ENCODE data around the gene ARHGAP15.

The ARHGAP15 gene

DNA sequence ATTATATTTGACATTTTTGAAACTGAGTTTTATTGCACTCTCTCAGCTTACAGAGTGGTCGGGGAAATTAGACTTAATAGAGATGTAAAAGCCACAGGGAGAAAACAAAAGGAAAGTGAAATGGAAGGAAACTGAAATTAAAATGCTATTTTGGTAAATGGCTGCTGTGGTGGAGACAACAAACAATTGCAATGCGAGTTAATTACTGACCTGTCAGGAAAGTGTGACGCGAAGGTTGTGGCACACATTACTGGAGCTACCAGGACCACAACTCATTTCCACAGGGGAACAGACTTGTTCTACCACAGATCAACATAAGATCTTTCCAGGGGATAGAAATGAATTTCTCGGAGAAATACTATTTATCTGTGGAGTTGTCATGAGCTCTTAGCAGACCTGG lies 19.5 kb downstream of the ARHGAP15 start:
- DNase-seq (ENCODE audit: low read depth): no peak
- no peak overlapping the region for H3K4me3 ChIP-seq (ENCODE audit: control insufficient read depth, low read depth, low read length)
- TF ChIP-seq, protein P1, sequence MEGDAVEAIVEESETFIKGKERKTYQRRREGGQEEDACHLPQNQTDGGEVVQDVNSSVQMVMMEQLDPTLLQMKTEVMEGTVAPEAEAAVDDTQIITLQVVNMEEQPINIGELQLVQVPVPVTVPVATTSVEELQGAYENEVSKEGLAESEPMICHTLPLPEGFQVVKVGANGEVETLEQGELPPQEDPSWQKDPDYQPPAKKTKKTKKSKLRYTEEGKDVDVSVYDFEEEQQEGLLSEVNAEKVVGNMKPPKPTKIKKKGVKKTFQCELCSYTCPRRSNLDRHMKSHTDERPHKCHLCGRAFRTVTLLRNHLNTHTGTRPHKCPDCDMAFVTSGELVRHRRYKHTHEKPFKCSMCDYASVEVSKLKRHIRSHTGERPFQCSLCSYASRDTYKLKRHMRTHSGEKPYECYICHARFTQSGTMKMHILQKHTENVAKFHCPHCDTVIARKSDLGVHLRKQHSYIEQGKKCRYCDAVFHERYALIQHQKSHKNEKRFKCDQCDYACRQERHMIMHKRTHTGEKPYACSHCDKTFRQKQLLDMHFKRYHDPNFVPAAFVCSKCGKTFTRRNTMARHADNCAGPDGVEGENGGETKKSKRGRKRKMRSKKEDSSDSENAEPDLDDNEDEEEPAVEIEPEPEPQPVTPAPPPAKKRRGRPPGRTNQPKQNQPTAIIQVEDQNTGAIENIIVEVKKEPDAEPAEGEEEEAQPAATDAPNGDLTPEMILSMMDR (IDR thresholded peaks at IDR 0.05; ENCODE audit: control insufficient read depth, insufficient read depth, low read depth, low read length, missing control alignments): no peak

DNA sequence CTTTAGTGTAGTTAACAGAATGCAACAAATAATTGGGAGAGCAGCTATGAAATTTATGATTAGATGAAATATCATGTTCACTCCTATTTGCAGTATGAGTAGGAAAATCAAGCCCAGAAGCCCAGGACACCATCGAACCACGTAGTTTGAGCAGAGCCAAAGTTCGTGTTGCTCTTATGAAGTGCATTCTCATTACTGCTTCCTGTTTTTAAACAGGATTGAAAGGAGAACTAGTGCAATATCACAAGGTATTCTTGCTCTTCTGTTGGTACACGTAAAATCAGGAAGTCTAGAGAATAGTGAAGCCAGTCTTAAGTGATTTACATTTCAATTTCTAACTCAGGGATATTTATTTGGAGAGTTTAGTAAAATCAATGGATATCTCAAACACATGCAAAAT lies 21.1 kb downstream of the ARHGAP15 start:
- H3K4me3 ChIP-seq (ENCODE audit: control insufficient read depth, low read depth, low read length): no peak overlapping the region
- no peak for DNase-seq (ENCODE audit: low read depth)
- TF ChIP-seq, protein P1 (IDR thresholded peaks at IDR 0.05; ENCODE audit: control insufficient read depth, insufficient read depth, low read depth, low read length, missing control alignments): no peak

DNA sequence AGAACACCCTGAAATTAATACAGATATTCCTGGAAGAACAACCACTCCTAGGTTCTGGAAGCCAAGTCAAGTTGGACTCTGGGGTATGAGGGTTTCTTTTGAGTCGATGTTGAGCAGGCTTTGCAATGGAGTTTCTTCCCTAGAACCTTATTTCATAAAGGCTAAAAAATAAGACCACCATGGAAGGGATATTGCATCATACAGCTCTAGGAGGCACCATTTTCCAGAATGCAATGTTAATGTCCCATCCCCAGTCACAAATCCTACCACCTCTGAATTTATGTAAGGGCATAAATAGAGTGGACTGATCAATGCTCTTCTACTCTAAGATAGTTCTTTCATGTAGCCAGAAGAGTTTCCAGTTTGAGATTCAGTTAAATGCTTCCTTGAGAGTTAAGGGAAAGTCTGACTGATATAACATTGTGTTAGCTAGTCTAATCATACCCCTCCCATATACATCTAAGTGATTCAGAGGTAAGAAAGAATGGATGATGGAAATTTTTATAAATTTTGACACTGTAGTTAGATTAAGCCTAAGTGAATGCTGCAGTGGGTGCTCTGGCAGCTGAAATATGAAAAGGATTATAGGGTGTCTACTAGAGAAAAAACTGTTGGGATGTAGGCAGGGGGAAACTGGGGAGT lies 22.0 kb downstream of the ARHGAP15 start:
- TF ChIP-seq, protein P1 (IDR thresholded peaks at IDR 0.05; ENCODE audit: control insufficient read depth, insufficient read depth, low read depth, low read length, missing control alignments): no peak
- no peak for DNase-seq (ENCODE audit: low read depth)

DNA sequence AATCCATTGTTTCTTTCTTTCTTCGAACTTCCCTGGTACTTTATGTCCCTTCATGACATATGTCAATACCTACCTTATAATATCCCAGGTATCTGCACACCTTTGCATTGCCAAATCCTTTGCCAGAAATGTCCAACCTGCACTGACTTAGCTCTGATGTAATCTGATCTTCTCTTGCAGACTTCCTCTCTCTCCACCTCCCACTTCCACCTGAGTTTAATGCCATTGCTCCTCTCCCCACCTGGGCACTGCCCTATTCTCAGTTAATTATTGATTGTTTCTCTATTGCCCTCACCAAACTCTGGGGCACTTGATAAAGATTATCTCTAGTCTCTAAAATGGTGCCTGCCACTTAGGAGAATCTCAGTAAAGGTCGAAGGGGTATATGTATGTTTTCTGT lies 23.0 kb downstream of the ARHGAP15 start:
- no peak overlapping the region for H3K4me3 ChIP-seq (ENCODE audit: control insufficient read depth, low read depth, low read length)
- DNase-seq (ENCODE audit: low read depth): no peak
- TF ChIP-seq, protein P1 (IDR thresholded peaks at IDR 0.05; ENCODE audit: control insufficient read depth, insufficient read depth, low read depth, low read length, missing control alignments): no peak

More for the DNA sequence above, 22.0 kb downstream of the ARHGAP15 start:
- no peak overlapping the region for H3K4me3 ChIP-seq (ENCODE audit: control insufficient read depth, low read depth, low read length)

DNA sequence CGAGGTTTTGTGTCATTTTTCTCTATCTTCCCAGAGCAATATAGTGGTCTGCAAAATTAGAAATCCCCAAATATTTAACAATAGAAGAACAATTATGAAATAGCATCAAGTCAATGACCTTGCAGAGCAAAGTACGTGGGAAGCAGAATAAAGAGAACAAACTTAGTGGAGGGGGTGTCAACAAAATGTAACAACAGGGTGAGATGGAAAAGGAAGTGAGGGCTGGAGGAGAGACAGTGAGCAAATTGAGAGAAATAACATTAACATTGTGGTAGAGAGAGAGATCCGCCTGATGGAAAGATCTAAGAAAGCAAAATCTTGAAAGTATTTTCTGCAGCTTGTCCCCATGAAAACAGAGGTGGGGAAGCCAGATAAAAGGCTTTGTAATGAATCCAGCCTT lies 23.4 kb downstream of the ARHGAP15 start:
- H3K4me3 ChIP-seq (ENCODE audit: control insufficient read depth, low read depth, low read length): no peak overlapping the region
- no peak for DNase-seq (ENCODE audit: low read depth)
- TF ChIP-seq, protein P1 (IDR thresholded peaks at IDR 0.05; ENCODE audit: control insufficient read depth, insufficient read depth, low read depth, low read length, missing control alignments): no peak

DNA sequence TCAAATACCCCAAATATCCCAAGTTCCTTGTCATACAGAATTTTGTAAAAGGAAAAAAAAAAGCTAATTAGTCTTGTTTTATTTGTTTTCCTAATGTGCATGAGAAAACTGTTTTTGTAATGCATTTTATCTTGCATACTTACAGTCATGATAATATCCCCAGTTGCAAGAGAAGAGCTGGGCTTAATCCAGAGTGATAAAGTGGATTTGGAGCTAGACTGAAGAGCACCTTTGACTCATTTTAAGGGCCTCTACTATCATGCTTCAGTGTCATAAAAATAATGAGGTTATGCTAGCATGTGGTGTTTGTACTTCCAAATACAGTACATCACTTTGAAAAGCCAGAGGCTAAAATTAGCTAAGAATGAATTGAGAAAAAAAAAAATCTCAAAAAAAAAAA lies 26.4 kb downstream of the ARHGAP15 start:
- DNase-seq (ENCODE audit: low read depth): no peak
- H3K4me3 ChIP-seq (ENCODE audit: control insufficient read depth, low read depth, low read length): no peak overlapping the region
- TF ChIP-seq, protein P1 (IDR thresholded peaks at IDR 0.05; ENCODE audit: control insufficient read depth, insufficient read depth, low read depth, low read length, missing control alignments): no peak

All from AG09309 (cell line).